Myocyte (in vitro differentiated cells): ENCODE data around the gene RNF152. TPM values are rescaled to one million over a fixed set of nuclear protein-coding genes. Genes with fewer than 3 reads are reported as not detected.

ENCODE experiments used
- DNase-seq: peaks from one replicate; pipeline ENCODE4 v3.0.0-alpha.2; 2012; ENCODE audit warnings: low read depth
- total RNA-seq: library from RNA; depleted of rRNA; stranded (reverse); fragments of >200 nt; gene quantifications from 2 replicates; pipeline ENCODE4 v1.2.3, GENCODE V29; 2014

RNF152 gene
- total RNA-seq, 1 donor from 2014 or later = 6.8 TPM

DNA sequence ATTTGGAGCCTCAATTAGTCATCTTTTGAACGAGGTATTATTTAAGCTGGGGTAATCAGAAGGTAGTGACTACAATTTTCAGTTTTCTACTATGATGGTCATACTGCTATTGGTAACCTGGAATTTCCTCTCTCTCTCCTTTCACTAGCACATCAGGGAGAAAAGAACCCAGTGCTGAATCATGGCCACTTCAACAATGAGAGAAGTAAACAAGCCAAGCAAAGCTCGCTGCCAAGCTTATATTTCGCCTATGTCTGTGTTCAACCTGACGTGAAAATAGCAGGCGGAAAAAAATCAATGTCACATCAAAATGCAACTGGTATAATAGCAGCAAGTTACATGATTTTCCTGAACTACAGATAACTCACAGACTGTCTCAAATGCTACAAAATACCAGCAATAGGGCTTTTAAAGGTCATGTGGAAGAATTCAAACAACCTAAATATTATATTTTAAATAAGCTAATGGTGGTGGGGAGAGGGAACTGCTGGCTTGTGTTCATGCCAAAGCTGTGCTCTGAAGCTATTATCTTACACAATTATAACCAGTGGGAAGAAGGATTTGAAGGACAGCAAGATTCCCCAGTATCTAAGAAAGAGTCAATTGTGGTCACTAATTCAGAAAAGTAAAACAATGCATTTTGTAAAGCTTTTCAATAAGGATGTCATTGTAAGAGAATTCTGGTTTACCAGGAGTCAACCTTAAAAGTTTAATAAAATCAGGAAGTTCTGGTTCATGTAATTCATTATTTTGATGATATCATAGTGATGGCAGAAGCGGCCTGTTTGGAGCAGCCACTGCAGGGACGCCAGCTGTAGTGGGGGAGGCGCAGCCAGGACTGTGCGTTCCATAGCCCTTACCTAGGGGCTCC is 38.0 kb downstream of the RNF152 start:
- no peak for DNase-seq

DNA sequence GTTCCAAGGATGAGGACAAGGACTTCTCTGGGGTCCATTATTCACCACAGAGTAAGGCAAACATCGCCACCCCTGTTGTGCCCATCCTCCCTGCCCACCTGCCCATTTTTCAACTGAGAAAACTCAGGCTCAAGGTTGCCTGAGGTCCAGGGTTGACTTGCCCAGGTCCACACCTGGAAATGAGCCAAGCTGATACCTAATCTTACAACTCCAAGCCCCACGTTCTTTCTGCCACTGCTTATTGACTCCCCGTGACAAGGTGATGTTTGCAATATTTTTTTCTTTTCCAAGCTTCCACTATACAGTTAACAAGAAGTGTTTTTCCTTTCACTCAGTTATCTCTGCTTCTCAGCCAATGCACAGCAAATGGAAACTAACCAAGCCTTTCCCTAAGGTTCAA is 39.0 kb downstream of the RNF152 start:
- no peak for DNase-seq

DNA sequence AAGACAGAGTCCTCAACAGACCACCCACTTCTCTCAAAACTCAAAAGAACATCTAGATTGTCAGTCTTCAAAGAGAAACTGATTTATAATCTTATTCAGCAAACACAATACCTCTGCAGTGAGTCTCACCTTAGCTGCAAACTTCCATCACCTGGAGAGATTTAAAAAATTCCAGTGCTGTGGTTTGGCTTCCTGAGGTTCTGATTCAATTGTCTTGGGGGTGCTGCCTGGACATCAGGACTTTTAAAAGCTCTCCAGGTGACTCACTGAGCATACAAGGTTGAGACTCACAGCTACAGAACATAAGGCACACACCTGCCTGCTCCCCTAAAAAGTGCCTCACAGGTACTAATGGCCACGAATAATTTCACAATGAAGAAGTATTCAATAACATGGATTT is 40.3 kb downstream of the RNF152 start:
- DNase-seq = no peak

GRCh38 chr18:61851940-61852451 is 40.8 kb downstream of the RNF152 start:
- DNase-seq = peak; percentile 17

DNA sequence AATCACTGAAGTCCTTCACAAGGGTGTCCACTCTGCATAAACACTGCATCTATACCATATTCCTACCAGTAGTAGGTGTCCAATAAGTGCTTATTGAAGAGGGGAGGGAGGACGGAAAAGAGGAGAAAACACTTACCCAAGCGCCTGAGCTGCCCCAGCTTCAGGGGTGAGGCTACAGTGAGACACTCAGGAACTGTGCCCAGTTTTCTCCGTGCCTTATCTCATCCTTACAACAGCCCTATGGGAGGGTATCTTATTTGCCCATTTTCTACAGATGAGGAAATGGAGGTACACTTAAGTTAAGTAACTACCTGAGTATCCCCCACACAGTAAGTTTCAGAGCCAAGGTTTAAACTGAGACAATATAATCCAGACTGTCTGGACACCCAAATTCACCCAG is 41.5 kb downstream of the RNF152 start:
- no peak for DNase-seq

GRCh38 chr18:61850756-61851155 is 42.1 kb downstream of the RNF152 start:
- DNase-seq = no peak

- no peak for DNase-seq
These were observed 45.5 kb downstream of the RNF152 start for GRCh38 chr18:61847164-61847791.

DNA sequence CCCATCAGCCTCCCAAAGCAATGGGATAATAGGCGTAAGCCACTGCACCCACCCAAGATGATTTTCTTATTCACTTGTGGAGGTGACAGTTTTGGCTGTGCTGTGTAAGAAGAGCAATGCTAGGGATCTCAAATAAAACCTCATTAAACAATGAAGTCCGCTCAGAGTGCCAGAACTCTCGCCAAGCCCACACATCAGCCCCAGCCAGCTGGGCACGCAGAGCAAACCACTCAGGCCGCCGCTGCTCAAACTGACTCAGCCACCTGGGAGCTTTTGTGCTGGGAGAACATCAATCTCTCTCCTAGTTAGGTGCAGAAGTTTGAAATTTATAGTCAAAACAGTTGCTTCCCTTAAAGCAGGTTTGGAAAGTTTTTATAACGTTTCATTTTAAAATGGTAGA is 47.6 kb downstream of the RNF152 start:
- no peak for DNase-seq

GRCh38 chr18:61844726-61845125 is 48.1 kb downstream of the RNF152 start:
- DNase-seq = no peak

GRCh38 chr18:61842146-61842545 is 50.7 kb downstream of the RNF152 start:
- peak; percentile 89 for DNase-seq

- DNase-seq = peak; percentile 67
These were observed 51.1 kb downstream of the RNF152 start for GRCh38 chr18:61841706-61842105.

GRCh38 chr18:61840324-61840723 is 52.5 kb downstream of the RNF152 start:
- no peak for DNase-seq

GRCh38 chr18:61838521-61838920 is 54.3 kb downstream of the RNF152 start:
- no peak for DNase-seq

GRCh38 chr18:61833978-61834377 is 58.8 kb downstream of the RNF152 start:
- DNase-seq = no peak

DNA sequence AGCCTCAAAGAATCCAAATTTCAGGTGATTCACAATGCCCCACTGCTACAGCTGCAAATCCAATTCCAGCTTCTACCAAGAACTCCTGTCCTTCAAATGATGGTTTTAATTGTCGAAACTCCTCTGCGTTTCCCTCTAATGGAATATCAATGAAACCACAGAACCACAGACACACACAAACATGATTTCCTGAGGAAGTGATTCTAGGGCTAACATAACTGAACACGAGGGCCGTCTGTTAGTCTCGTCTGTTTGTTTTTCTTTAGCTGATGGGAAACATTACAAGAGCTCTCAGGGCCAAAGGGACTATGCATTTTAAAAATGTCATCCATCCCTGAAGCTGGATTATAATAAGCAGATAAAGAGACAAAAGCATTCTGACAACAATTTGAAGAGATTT is 59.4 kb downstream of the RNF152 start:
- DNase-seq = peak; percentile 27

GRCh38 chr18:61832858-61833257 is 59.9 kb downstream of the RNF152 start:
- no peak for DNase-seq

DNA sequence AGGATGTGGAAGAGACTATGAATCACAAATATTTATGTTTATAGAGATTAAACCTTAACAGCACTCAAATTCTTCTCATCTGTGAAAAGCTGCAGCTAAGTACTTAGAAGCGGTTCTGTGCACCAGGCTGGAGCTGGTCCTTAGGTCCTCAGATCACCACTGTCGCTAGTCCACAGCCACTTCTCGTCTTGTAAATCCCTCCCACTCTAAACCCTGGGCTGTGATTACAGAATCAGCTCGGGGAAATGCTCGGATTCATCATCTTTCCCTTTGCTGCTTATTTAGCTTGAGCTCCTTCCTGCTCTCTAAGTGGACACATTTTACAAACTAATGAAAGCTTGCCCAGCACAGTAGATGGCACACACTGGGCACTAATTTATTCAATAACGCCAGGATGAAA is 61.7 kb downstream of the RNF152 start:
- DNase-seq = no peak

GRCh38 chr18:61829108-61829507 is 63.7 kb downstream of the RNF152 start:
- no peak for DNase-seq

- DNase-seq = peak; percentile 23
These were observed 65.2 kb downstream of the RNF152 start for GRCh38 chr18:61827591-61827990.

DNA sequence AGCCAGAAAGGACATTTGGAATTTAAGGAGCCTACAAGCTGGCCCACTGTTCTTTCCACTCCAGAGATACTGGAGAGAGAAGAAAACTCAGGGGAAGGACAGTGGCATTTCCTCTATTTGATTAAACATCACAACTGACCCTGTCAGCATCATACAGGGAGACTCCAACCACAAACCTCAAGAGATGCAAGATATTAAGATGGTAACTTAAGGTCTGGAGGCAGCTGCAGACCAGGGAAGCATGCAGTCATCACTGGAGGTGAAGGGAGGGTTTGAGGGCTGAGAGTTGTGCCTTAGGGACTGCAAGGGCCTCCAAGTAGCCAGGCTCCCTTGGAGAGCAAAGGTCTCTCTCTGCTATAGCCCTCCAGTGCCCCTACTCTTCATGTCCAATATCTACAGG is 67.4 kb downstream of the RNF152 start:
- peak; percentile 87 for DNase-seq

DNA sequence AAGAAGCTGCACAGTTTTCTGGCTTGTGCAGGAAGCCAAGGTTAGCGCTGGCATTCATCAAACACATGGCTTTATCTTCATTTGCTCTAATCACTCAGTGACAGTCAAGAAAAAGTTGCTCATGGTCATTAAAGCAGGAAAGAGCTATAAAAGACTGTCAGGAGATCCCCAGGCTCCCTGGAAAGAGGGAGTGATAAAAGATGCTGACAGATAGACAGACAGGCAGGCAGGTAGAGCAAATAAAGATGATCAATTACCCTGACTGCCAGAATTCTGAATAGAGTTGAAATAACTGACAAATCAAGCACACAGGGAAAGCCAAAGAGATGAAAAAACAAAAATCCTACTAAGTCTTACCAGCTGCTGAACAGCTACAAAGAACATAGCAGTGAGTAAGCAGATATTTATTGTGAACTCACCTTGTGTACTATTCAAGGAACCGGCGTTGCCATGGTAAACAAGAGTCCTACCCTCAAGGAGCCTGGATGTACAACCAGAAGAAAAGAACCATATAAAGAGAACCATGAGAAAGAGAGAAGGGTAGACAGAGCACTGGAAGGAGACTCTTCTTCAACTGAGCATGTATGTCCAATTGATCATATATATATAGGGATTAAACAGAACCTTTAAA is 68.0 kb downstream of the RNF152 start:
- peak; percentile 19 for DNase-seq

GRCh38 chr18:61823595-61823994 is 69.2 kb downstream of the RNF152 start:
- DNase-seq = no peak
